HG03442 (cell line): Measurements from ENCODE around the gene DNAH11.
"Not testable (repeated sequence)": the region's sequence is repeated elsewhere in the genome, so short reads cannot be mapped to it uniquely, and the experiment has no call there.

ENCODE experiments used
- ATAC-seq: cut with Tn5 transposase; IDR thresholded peaks from one replicate; pipeline ENCODE4 v1.9.1; 2021; ENCODE audit warnings: mild to moderate bottlenecking, moderate library complexity; ENCODE audit not compliant: unreplicated experiment

Gene DNAH11

DNA sequence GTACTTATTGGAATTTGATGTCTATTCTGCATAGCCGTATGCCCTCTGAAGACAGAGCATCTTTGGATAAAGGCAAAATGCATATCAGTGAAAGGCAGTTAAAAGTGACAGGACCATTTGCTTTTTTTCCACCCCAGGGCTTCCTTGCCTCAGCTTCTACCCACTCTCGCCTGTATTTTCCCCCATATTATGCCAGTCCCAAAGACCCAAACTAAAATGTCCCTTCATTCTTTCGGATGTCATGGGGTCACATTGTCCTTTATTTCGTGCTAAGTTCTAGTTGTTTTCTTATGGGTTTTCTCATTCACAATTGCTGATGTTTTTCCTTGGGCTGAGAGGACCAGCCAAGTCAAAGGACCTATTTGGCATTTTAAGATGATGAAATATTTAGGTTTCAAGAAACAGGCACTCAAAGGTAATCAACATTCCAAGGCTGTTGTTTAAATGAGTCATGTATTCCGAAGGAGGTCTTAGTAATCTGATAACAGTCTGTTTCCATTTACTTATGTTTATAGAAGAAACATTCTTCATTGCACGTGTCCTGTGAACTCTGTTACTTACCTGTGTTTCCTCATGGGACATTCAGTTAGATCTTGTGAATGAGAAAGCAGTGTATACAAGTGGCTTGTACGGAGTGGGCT is 74.1 kb downstream of the DNAH11 start:
- no peak for ATAC-seq

DNA sequence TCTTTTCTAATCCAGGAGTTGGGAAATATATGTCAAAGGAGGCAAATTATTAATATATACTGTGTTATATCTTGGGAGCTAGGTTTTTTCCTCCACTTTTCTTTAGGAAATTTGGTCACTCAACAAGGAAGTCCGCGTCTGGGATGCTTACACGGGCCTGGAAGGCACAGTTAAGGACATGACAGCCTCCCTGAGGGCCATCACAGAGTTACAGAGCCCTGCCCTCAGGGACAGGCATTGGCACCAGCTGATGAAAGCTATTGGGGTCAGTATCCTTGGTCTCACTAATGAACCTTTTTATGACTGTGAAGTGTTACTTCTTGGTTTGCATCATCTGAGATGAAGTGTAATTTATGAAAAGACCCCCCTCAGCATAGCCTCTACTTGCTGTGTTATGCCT is 74.7 kb downstream of the DNAH11 start:
- ATAC-seq = no peak

DNA sequence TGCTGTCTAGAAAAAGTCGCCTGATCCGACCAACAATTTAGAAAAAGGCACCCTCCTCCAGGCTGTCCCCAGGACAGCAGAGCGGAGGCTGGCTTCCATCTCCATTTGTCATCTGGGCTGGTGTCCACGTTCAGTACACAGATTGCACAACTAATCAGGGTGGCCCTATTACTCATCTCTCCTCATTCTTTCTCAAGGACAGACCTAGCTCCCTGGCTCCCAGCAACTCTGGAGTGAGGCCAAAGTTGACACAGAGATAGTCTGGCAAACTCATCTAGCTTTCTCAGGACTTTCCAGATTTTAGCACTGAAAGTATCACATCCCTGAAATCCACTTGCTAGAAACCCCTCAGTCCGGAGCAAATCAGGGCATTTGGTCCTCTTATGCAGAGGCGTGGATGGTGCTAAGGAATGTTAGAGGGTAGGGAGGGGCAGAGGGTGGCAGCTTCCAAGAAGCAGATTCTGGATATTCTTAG is 75.1 kb downstream of the DNAH11 start:
- ATAC-seq = no peak

DNA sequence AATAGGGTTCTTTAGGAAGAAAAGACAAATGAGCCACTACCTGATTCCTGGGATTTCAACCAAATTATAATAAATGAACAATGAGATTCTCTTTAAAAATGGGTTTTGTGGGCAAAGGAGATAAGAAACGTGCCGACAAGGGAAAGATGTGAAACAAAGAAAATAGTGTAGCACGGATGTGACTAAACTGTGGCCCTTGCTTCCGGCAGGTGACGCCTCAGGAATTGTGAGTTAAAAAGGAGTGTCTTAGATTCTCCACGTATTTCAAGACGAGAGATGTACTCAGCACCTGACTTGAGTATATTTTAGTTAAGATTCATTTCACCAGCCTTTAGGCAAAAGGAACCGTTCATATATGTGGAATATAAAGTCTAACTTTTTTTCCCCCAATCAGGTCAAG is 75.9 kb downstream of the DNAH11 start:
- ATAC-seq = no peak

DNA sequence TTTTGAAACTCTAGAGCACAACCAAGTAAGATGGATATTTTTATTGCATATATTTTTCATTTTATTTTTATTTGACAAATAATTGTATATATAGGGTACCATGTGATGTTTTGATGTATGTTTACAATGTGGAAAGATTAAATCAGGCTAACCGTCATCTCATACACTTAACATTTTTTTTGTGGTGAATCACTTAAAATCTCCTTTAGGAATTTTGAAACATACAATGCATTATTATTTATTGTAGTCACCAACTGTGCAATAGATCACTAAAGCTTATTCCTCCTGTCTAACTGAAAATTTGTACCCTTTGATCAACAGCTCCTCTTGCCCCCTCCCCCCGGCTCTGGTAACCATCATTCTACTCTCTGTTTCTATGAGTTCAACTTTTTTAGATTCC is 77.2 kb downstream of the DNAH11 start:
- no peak for ATAC-seq

GRCh38 chr7:21624320-21624719 is 81.5 kb downstream of the DNAH11 start:
- no peak for ATAC-seq

DNA sequence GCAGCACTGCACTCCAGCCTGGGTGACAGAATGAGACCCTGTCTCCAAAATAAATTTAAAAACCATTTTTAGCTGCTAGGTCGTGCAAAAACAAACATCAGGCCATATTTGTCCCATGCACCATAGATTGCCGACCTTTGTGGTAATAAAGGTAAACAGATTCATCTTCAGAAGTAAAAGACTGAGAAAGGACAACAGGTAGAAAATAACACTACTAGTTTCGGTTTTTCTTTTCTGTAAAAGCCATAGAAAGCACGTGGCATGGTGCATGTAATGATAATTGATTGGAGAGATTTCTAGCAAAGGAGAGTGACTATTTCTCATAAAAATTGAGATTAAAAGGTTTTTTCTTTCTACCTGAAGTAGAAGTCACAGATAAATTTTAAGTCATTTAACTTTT is 93.9 kb downstream of the DNAH11 start:
- no peak for ATAC-seq

DNA sequence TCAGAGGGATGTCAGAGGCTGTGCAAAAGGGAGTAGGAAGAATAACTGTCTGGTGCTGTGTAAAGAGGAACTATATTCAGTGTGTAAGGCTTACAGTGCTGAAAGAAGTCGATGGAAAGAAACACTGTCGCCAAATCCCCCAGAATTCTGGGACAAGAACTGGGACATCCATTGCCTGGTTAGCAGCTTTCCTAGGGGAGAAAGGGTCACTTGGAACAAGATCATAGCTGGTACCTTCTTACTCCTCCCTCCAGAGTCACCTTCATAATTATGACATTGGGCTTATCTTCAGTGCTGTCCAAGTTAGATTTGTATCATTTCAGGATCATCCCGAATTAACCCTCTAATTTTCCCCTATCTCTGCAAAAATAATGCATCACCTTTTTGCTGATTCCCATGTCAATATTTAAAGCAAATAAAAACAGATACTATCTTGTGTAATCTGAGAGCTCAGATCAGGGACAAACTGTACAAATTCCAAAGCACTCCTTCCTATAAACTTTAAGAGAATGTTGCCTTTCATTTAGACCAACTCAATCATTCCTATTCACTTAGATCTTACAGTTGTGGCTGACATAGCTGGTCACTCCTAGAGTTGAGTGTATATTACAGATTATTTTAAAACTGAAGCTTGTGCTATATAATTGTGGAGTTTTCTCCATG is 96.5 kb downstream of the DNAH11 start:
- ATAC-seq = no peak

DNA sequence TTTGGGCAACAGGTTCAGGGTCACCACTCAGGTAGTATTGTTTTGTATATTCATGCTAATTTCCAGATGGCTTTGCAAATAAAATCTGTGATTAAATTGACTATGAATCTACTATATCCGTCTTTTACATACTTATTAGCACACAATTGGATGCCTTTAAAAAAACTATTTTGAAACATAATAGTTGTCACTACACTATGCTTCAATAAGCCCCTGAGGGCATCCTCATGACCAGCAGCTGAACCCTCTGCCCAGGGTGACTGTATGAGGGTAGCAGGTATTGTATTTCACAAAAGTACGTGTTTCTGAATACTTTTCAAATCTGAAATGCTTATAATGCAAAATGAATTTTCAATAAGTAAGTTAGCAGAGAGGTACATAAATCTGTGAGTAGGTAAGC is 97.3 kb downstream of the DNAH11 start:
- no peak for ATAC-seq

DNA sequence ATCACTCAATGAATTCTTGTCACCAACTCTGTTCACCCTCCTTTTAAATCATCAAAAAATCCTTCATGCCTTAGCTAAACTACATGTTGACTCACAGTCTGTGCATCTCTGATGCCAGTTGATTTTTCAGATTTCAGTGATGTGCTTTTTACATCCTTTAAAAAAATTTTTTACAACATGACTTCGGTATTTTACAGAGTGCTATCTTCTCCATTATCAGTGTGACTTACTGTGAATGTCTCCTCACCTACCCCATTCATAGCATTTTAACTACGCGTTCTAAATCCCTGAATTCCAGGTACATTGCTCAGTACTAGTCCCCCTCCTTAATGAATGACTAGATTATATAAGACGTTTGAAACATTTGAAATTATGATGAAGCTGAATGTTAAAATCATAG is 98.7 kb downstream of the DNAH11 start:
- ATAC-seq = no peak

DNA sequence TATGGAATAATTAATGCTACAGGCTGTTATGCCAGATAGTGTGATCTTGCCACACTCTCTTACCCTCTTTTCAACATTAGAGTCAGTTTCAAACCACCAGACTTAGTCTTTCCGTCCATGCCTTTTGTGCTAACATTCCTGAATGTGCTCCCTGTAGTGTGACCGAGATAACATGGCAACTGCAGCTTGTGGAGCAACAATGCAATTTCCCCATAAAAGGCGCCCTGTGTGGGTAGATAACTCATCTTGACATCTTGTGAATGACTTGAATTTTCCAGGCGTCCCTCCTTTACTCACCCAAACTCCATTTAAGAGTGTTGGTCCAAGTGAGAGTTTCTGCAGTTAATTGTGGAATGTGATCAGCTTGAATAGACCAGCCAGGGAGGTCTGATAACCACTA is 99.6 kb downstream of the DNAH11 start:
- no peak for ATAC-seq

- no peak for ATAC-seq
Observed at GRCh38 chr7:21651697-21652096, 108.9 kb downstream of the DNAH11 start.

DNA sequence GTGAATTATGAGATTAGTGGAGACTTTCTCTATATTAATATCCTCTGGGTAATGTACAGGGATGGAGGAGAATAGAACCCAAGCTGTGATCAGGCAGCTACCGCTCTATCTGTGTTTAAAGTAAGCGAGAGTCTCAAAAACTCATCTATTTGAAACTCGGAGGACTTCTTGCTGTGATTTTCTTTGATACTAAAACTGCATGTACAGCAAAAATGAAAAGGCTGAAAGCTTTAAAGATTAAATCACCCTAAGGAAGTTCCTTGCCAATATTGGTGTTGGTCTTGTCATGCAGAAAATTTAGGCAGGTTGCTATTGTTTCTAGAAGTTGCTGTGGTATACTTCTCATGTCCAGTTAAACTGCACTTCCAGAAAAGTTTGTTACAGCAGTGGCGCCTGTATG is 110.8 kb downstream of the DNAH11 start:
- no peak for ATAC-seq

DNA sequence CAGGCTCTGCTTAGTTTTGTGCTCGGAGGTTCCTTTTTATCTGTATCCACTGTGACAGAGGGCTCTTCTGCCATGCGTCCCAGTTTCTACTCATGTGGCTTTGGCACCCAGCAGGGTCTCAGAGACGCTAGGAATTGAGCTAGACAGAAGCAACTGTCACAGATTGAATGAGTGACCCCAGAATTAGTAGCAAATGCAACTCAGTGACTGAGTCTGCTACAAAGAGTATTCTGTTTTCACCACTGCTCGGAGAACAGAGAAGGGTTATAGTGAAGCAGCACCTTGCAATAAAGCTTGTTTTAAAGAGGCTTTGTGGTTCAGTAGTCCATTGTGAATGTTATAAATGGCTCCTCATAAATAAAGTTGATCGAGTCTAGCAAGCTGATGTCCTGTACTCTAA is 113.2 kb downstream of the DNAH11 start:
- no peak for ATAC-seq

DNA sequence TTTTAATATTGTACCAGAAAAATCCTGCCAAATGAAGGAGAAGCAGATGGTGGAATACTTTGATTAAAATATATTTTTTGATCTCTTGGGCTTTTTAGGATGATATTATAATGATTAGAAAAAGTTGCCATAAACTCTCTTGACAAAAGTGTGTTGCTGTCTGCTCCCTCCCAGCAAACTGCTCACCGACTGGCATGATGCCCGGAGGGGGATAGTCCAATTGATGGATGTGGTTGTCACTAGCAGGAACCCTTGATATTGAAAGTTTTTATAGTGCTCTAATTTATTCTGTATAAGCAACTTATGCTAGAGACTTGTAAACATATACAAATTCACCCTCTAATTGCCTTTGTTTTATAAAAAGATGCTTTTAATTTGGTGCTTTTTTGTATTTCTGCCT is 114.0 kb downstream of the DNAH11 start:
- no peak for ATAC-seq

DNA sequence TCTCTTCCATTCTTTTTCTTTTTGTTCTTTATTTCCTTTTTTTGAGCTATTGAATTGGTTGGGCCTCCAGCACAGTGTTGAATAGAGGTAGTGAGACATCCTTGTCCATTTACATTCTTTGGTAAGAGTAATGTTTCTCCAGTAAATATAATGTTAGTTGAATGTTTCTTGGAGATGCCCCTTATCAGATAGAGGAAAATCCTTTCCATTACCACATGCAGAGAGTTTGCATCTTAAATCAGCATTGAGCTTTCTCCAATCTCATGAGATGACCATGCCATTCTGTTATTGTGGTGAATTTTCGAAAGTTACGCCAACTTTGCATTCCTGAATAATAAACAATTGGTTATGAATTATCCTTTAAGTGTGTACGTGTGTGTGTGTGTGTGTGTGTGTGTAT is 127.7 kb downstream of the DNAH11 start:
- no peak for ATAC-seq

GRCh38 chr7:21671859-21672258 is 129.0 kb downstream of the DNAH11 start:
- peak; percentile 85 for ATAC-seq

- ATAC-seq = no peak
Observed at GRCh38 chr7:21675255-21675654, 132.4 kb downstream of the DNAH11 start.

GRCh38 chr7:21690705-21691104 is 147.9 kb downstream of the DNAH11 start:
- no peak for ATAC-seq

DNA sequence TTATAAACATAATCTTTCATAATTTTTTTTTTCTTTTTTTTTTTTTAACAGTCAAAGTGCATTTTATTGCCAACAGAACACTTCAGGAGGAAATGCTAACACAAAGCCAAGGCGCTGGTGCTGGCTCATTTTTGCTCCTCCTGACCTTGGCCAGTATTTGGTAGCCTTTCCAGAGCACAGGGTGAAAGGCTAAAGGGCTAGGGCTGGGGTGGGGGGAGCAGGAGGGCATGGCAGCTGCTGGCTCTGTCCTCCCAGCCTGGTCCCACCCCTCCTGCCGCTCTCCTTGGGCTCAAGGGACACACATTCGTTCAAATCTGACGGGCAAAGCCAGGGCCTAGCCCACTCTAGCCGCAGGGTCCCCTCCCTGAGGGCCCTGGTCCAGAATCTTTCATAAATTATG is 148.3 kb downstream of the DNAH11 start:
- not testable (repeated sequence) for ATAC-seq

- ATAC-seq = not testable (repeated sequence)
Observed at GRCh38 chr7:21700587-21700986, 157.7 kb downstream of the DNAH11 start.

DNA sequence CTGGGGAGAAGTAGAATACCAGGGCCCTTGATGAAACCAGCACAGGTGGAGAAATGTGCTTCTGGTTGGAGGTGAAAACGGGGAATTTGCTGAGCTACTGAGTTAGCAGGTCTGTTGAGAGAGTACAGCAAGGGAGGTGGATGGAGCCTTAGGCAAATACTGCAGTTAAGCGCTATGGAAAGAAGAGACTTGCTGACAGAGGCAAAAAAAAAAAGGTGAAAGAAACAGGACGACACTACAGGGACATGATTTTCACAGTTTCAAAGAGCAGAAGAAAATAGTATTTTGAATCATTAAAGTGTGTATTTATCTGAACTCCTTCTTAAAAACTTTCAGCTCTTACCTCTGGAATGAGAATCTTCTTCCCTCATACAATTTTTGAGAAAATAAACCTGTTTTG is 159.5 kb downstream of the DNAH11 start:
- ATAC-seq = no peak

GRCh38 chr7:21704359-21704758 is 161.5 kb downstream of the DNAH11 start:
- ATAC-seq = no peak
